SK-N-SH treated with all-trans-retinoic acid at 6 μM for 48 hours (cell line): Measurements from ENCODE around the gene EPS8L2.

ENCODE experiments used
- ATAC-seq: fragments of 200-7000 bp; cut with Tn5 transposase; 3 replicates; pipeline ENCODE4 v1.9.1; 2020; ENCODE audit warnings: mild to moderate bottlenecking, moderate library complexity
- ARNTL ChIP-seq: fragments of 450-650 bp; formaldehyde crosslinking; IDR thresholded peaks from 2 replicates; pipeline ENCODE4 v1.5.0; 2020; ENCODE audit warnings: low read depth, mild to moderate bottlenecking, moderate library complexity, borderline replicate concordance
- BACH2 ChIP-seq: fragments of 250-450 bp; sonication (Bioruptor Pico); IDR thresholded peaks from 2 replicates; pipeline ENCODE4 v1.9.0; 2021; ENCODE audit warnings: mild to moderate bottlenecking, borderline replicate concordance
- CSDC2 ChIP-seq: fragments of 250-450 bp; sonication (Bioruptor Pico); IDR thresholded peaks from 2 replicates; pipeline ENCODE4 v1.5.0; 2020; ENCODE audit warnings: mild to moderate bottlenecking, moderate library complexity
- ESRRG ChIP-seq: fragments of 250-450 bp; sonication (Bioruptor Pico); IDR thresholded peaks from 2 replicates; pipeline ENCODE4 v1.6.1; 2021; ENCODE audit warnings: mild to moderate bottlenecking
- GLIS3 ChIP-seq: fragments of 250-450 bp; sonication (Bioruptor Pico); IDR thresholded peaks from 2 replicates; pipeline ENCODE4 v1.5.0; 2020; ENCODE audit warnings: mild to moderate bottlenecking, moderate library complexity
- ISL1 ChIP-seq: fragments of 250-450 bp; sonication (Bioruptor Pico); IDR thresholded peaks from 2 replicates; pipeline ENCODE4 v2.1.2; 2022; ENCODE audit warnings: mild to moderate bottlenecking, moderate library complexity
- OSR1 ChIP-seq: fragments of 250-450 bp; sonication (Bioruptor Pico); IDR thresholded peaks from 2 replicates; pipeline ENCODE4 v1.8.0; 2022; ENCODE audit warnings: moderate library complexity, mild to moderate bottlenecking, inconsistent platforms
- PPARA ChIP-seq: fragments of 250-450 bp; sonication (Bioruptor Pico); IDR thresholded peaks from 2 replicates; pipeline ENCODE4 v1.5.0; 2020; ENCODE audit warnings: mild to moderate bottlenecking, borderline replicate concordance
- RARB ChIP-seq: fragments of 250-450 bp; sonication (Bioruptor Pico); IDR thresholded peaks from 2 replicates; pipeline ENCODE4 v1.8.0; 2021; ENCODE audit warnings: mild to moderate bottlenecking, moderate library complexity
- SNAI2 ChIP-seq: fragments of 250-450 bp; sonication (Bioruptor Pico); IDR thresholded peaks from 2 replicates; pipeline ENCODE4 v1.5.0; 2020; ENCODE audit warnings: mild to moderate bottlenecking, moderate library complexity
- TCF4 ChIP-seq: fragments of 250-450 bp; sonication (Bioruptor Pico); IDR thresholded peaks from 2 replicates; pipeline ENCODE4 v1.8.0; 2021; ENCODE audit warnings: mild to moderate bottlenecking, moderate library complexity, borderline replicate concordance
- TOX ChIP-seq: fragments of 250-450 bp; sonication (Bioruptor Pico); IDR thresholded peaks from 2 replicates; pipeline ENCODE4 v1.8.0; 2021; ENCODE audit warnings: mild to moderate bottlenecking, moderate library complexity, borderline replicate concordance
- ZC3H10 ChIP-seq: fragments of 250-450 bp; sonication (Bioruptor Pico); IDR thresholded peaks from 2 replicates; pipeline ENCODE4 v1.5.1; 2021; ENCODE audit warnings: mild to moderate bottlenecking, moderate library complexity
- ZFP3 ChIP-seq: fragments of 250-450 bp; sonication (Bioruptor Pico); IDR thresholded peaks from 2 replicates; pipeline ENCODE4 v1.5.0; 2020; ENCODE audit warnings: mild to moderate bottlenecking, moderate library complexity
- ZFP30 ChIP-seq: fragments of 450-650 bp; formaldehyde crosslinking; IDR thresholded peaks from 2 replicates; pipeline ENCODE4 v1.5.0; 2022; ENCODE audit warnings: mild to moderate bottlenecking, moderate library complexity
- ZNF565 ChIP-seq: fragments of 450-650 bp; formaldehyde crosslinking; conservative IDR thresholded peaks from 2 replicates; pipeline ENCODE4 v1.5.0; 2020; ENCODE audit warnings: low read depth, mild to moderate bottlenecking, moderate library complexity
- ZNF70 ChIP-seq: fragments of 450-650 bp; formaldehyde crosslinking; IDR thresholded peaks from 2 replicates; pipeline ENCODE4 v1.5.0; 2020; ENCODE audit warnings: mild to moderate bottlenecking, moderate library complexity
- TF ChIP-seq, protein P1 (sequence below): fragments of 250-450 bp; sonication (Bioruptor Pico); IDR thresholded peaks from 2 replicates; pipeline ENCODE4 v1.5.0; 2020; ENCODE audit warnings: mild to moderate bottlenecking, moderate library complexity
- TF ChIP-seq, protein P2 (sequence below): fragments of 250-450 bp; sonication (Bioruptor Pico); IDR thresholded peaks from 2 replicates; pipeline ENCODE4 v1.8.0; 2020; ENCODE audit warnings: mild to moderate bottlenecking, moderate library complexity, borderline replicate concordance
- TF ChIP-seq, protein P3 (sequence below): fragments of 250-450 bp; sonication (Bioruptor Pico); IDR thresholded peaks from 2 replicates; pipeline ENCODE4 v1.5.1; 2020; ENCODE audit warnings: low read depth, mild to moderate bottlenecking, moderate library complexity
- TF ChIP-seq, protein P4 (sequence below): fragments of 250-450 bp; sonication (Bioruptor Pico); IDR thresholded peaks from 2 replicates; pipeline ENCODE4 v1.5.1; 2021; ENCODE audit warnings: mild to moderate bottlenecking, moderate library complexity
- TF ChIP-seq, protein P5 (sequence below): fragments of 250-450 bp; sonication (Bioruptor Pico); IDR thresholded peaks from 2 replicates; pipeline ENCODE4 v1.8.0; 2021; ENCODE audit warnings: low read depth, mild to moderate bottlenecking, moderate library complexity, borderline replicate concordance

EPS8L2 gene

DNA sequence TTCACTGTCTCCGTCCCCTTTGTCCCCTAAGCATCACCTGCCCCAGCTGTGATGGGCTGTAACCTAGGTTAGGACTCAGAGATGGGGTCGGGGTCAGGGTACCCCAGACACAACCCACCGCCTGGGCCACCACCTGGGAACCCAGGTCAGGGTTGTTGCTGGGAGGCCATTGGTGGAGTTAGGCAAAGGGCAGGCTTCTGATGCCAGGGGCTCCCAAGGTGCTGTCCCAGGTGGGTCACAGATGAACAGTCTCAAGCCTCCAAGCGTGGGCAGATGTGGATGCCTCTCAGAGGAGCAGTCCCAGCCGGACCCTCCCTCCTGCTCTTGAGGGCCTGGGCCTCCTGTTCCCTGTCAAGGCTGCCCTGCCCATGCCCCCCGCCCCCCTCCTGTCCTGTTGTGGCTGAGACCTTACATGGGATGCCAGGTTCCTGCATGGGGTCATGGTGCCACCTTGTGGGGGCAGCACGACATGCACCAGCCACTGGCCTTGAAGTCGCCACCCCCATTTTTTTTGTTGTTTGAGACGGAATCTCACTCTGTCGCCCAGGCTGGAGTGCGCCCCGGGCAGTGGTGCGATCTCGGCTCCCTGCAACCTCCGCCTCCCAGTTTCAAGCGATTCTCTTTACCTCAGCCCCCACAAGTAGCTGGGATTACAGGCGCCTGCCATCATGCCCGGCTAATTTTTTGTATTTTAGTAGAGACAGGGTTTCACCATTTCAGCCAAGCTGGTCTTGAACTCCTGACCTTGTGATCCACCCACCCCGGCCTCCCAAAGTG, 59.2 kb downstream of the EPS8L2 start:
- ATAC-seq: peak; percentile 65
- TF ChIP-seq, protein P1, sequence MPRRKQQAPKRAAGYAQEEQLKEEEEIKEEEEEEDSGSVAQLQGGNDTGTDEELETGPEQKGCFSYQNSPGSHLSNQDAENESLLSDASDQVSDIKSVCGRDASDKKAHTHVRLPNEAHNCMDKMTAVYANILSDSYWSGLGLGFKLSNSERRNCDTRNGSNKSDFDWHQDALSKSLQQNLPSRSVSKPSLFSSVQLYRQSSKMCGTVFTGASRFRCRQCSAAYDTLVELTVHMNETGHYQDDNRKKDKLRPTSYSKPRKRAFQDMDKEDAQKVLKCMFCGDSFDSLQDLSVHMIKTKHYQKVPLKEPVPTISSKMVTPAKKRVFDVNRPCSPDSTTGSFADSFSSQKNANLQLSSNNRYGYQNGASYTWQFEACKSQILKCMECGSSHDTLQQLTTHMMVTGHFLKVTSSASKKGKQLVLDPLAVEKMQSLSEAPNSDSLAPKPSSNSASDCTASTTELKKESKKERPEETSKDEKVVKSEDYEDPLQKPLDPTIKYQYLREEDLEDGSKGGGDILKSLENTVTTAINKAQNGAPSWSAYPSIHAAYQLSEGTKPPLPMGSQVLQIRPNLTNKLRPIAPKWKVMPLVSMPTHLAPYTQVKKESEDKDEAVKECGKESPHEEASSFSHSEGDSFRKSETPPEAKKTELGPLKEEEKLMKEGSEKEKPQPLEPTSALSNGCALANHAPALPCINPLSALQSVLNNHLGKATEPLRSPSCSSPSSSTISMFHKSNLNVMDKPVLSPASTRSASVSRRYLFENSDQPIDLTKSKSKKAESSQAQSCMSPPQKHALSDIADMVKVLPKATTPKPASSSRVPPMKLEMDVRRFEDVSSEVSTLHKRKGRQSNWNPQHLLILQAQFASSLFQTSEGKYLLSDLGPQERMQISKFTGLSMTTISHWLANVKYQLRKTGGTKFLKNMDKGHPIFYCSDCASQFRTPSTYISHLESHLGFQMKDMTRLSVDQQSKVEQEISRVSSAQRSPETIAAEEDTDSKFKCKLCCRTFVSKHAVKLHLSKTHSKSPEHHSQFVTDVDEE (CRISPR knock-in tag): no peak
- TF ChIP-seq BACH2 (no peak), ARNTL (no peak), PPARA (CRISPR knock-in tag) (no peak), TOX (CRISPR knock-in tag) (no peak), CSDC2 (CRISPR knock-in tag) (no peak), OSR1 (CRISPR knock-in tag) (no peak), ZFP30 (no peak), ZNF70 (no peak), ZC3H10 (CRISPR knock-in tag) (no peak), GLIS3 (CRISPR knock-in tag) (no peak), ESRRG (CRISPR knock-in tag) (no peak), SNAI2 (CRISPR knock-in tag) (no peak), ZFP3 (CRISPR knock-in tag) (no peak), RARB (CRISPR knock-in tag) (no peak), TCF4 (CRISPR knock-in tag) (no peak)
- TF ChIP-seq, protein P2, sequence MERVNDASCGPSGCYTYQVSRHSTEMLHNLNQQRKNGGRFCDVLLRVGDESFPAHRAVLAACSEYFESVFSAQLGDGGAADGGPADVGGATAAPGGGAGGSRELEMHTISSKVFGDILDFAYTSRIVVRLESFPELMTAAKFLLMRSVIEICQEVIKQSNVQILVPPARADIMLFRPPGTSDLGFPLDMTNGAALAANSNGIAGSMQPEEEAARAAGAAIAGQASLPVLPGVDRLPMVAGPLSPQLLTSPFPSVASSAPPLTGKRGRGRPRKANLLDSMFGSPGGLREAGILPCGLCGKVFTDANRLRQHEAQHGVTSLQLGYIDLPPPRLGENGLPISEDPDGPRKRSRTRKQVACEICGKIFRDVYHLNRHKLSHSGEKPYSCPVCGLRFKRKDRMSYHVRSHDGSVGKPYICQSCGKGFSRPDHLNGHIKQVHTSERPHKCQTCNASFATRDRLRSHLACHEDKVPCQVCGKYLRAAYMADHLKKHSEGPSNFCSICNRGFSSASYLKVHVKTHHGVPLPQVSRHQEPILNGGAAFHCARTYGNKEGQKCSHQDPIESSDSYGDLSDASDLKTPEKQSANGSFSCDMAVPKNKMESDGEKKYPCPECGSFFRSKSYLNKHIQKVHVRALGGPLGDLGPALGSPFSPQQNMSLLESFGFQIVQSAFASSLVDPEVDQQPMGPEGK (CRISPR knock-in tag): no peak
- TF ChIP-seq, protein P3, sequence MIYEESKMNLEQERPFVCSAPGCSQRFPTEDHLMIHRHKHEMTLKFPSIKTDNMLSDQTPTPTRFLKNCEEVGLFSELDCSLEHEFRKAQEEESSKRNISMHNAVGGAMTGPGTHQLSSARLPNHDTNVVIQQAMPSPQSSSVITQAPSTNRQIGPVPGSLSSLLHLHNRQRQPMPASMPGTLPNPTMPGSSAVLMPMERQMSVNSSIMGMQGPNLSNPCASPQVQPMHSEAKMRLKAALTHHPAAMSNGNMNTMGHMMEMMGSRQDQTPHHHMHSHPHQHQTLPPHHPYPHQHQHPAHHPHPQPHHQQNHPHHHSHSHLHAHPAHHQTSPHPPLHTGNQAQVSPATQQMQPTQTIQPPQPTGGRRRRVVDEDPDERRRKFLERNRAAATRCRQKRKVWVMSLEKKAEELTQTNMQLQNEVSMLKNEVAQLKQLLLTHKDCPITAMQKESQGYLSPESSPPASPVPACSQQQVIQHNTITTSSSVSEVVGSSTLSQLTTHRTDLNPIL (CRISPR knock-in tag): no peak
- TF ChIP-seq, protein P4, sequence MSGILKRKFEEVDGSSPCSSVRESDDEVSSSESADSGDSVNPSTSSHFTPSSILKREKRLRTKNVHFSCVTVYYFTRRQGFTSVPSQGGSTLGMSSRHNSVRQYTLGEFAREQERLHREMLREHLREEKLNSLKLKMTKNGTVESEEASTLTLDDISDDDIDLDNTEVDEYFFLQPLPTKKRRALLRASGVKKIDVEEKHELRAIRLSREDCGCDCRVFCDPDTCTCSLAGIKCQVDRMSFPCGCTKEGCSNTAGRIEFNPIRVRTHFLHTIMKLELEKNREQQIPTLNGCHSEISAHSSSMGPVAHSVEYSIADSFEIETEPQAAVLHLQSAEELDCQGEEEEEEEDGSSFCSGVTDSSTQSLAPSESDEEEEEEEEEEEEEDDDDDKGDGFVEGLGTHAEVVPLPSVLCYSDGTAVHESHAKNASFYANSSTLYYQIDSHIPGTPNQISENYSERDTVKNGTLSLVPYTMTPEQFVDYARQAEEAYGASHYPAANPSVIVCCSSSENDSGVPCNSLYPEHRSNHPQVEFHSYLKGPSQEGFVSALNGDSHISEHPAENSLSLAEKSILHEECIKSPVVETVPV (CRISPR knock-in tag): no peak
- TF ChIP-seq, protein P5, sequence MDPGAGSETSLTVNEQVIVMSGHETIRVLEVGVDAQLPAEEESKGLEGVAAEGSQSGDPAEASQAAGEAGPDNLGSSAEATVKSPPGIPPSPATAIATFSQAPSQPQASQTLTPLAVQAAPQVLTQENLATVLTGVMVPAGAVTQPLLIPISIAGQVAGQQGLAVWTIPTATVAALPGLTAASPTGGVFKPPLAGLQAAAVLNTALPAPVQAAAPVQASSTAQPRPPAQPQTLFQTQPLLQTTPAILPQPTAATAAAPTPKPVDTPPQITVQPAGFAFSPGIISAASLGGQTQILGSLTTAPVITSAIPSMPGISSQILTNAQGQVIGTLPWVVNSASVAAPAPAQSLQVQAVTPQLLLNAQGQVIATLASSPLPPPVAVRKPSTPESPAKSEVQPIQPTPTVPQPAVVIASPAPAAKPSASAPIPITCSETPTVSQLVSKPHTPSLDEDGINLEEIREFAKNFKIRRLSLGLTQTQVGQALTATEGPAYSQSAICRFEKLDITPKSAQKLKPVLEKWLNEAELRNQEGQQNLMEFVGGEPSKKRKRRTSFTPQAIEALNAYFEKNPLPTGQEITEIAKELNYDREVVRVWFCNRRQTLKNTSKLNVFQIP (CRISPR knock-in tag): no peak

DNA sequence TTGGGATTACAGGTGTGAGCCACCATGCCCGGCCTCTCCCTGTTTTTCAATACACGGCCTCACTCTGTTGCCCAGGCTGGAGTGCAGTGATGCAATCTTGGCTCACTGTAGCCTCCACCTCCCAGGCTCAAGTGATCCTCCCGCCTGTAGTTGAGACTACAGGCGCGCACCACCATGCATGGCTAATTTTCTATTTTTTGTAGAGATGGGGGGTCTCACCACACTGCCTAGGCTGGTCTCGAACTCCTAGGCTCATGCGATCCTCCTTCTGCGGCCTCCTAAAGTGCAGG, 59.7 kb downstream of the EPS8L2 start:
- no peak for ATAC-seq
- TF ChIP-seq, protein P2 (CRISPR knock-in tag): no peak
- TF ChIP-seq OSR1 (CRISPR knock-in tag): no peak
- TF ChIP-seq ZFP30: no peak
- TF ChIP-seq, protein P3 (CRISPR knock-in tag): no peak
- no peak for TF ChIP-seq CSDC2 (CRISPR knock-in tag)
- TF ChIP-seq, protein P5 (CRISPR knock-in tag): no peak
- TF ChIP-seq ZNF70: no peak
- TF ChIP-seq ISL1 (CRISPR knock-in tag): no peak
- TF ChIP-seq TCF4 (CRISPR knock-in tag): no peak
- TF ChIP-seq GLIS3 (CRISPR knock-in tag): no peak
- TF ChIP-seq ESRRG (CRISPR knock-in tag): no peak
- no peak for TF ChIP-seq ZNF565
